HepG2 (cell line): ENCODE results near the gene B3GAT3. TPM values are rescaled to one million over a fixed set of nuclear protein-coding genes. Genes with fewer than 3 reads are reported as not detected.

Experiments
- AKAP8 ChIP-seq: sonication (generic); formaldehyde crosslinking; IDR thresholded peaks from 2 replicates; pipeline ENCODE4 v1.5.1; 2020; ENCODE audit warnings: mild to moderate bottlenecking, missing genetic modification reagents
- CAMTA2 ChIP-seq: sonication (generic); formaldehyde crosslinking; IDR thresholded peaks from 2 replicates; pipeline ENCODE4 v1.4.0; 2020; ENCODE audit warnings: mild to moderate bottlenecking, missing genetic modification reagents, borderline replicate concordance
- EP300 ChIP-seq, 3 experiments: sonication (generic) in 1 of 3; formaldehyde crosslinking in 1 of 3; IDR thresholded peaks; 2 replicates each; pipeline versions ENCODE4 v1.5.1 to v1.6.1; 2011 to 2020; ENCODE audit warnings: low read depth in 2 of 3, low read length in 2 of 3, borderline replicate concordance in 1 of 3, improper control_type of control experiment in 1 of 3, mild to moderate bottlenecking in 1 of 3, missing genetic modification reagents in 1 of 3, moderate library complexity in 1 of 3
- HOXA9 ChIP-seq: sonication (generic); formaldehyde crosslinking; IDR thresholded peaks from 2 replicates; pipeline ENCODE4 v1.8.1; 2022; ENCODE audit warnings: missing genetic modification reagents, mild to moderate bottlenecking, moderate library complexity, borderline replicate concordance
- IRF2 ChIP-seq: IDR thresholded peaks from 2 replicates; pipeline ENCODE4 v1.6.1; 2018; ENCODE audit warnings: missing genetic modification reagents, missing compliant biosample characterization
- JUN ChIP-seq: sonication (generic); formaldehyde crosslinking; IDR thresholded peaks from 2 replicates; pipeline ENCODE4 v1.4.0; 2020; ENCODE audit warnings: mild to moderate bottlenecking, missing genetic modification reagents
- LCORL ChIP-seq, 2 experiments: fragments of 450-650 bp in 1 of 2; sonication (generic) in 1 of 2; formaldehyde crosslinking in 1 of 2; IDR thresholded peaks; 2 replicates each; pipeline versions ENCODE4 v1.5.0 to v1.6.1; 2017 to 2020; ENCODE audit warnings: antibody characterized with exemption in 1 of 2, missing genetic modification reagents in 1 of 2
- MEIS1 ChIP-seq: sonication (generic); formaldehyde crosslinking; IDR thresholded peaks from 2 replicates; pipeline ENCODE4 v1.9.0; 2021; ENCODE audit warnings: mild to moderate bottlenecking, missing genetic modification reagents, moderate library complexity, borderline replicate concordance
- PRDM10 ChIP-seq: sonication (generic); formaldehyde crosslinking; IDR thresholded peaks from 2 replicates; pipeline ENCODE4 v1.4.0; 2020; ENCODE audit warnings: low read depth, missing genetic modification reagents
- SMARCE1 ChIP-seq: fragments of 450-650 bp; IDR thresholded peaks from 2 replicates; pipeline ENCODE4 v1.6.1; 2017; ENCODE audit warnings: borderline replicate concordance
- SSRP1 ChIP-seq: IDR thresholded peaks from 2 replicates; pipeline ENCODE4 v1.6.1; 2016; ENCODE audit warnings: control low read depth
- THAP11 ChIP-seq: IDR thresholded peaks from 2 replicates; pipeline ENCODE4 v1.6.1; 2016; ENCODE audit warnings: missing biosample characterization, missing genetic modification reagents
- TOPORS ChIP-seq: sonication (generic); formaldehyde crosslinking; IDR thresholded peaks from 2 replicates; pipeline ENCODE4 v1.8.0; 2023; ENCODE audit warnings: mild to moderate bottlenecking, missing genetic modification reagents
- TP53 ChIP-seq: sonication (generic); formaldehyde crosslinking; conservative IDR thresholded peaks from 2 replicates; pipeline ENCODE4 v1.4.0; 2020; ENCODE audit warnings: missing genetic modification reagents
- ZBTB46 ChIP-seq: sonication (generic); formaldehyde crosslinking; IDR thresholded peaks from 2 replicates; pipeline ENCODE4 v1.4.0; 2020; ENCODE audit warnings: mild to moderate bottlenecking, missing genetic modification reagents, borderline replicate concordance
- ZC3H13 ChIP-seq: sonication (generic); formaldehyde crosslinking; IDR thresholded peaks from 2 replicates; pipeline ENCODE4 v1.8.1; 2023; ENCODE audit warnings: mild to moderate bottlenecking, missing genetic modification reagents, moderate library complexity
- ZFAT ChIP-seq: sonication (generic); formaldehyde crosslinking; conservative IDR thresholded peaks from 2 replicates; pipeline ENCODE4 v1.8.1; 2023; ENCODE audit warnings: missing genetic modification reagents, inconsistent platforms
- ZFP36 ChIP-seq: fragments of 150-350 bp; IDR thresholded peaks from 2 replicates; pipeline ENCODE4 v1.6.1; 2018; ENCODE audit warnings: borderline replicate concordance, low read length, low read depth; ENCODE audit not compliant: partially characterized antibody
- ZFP90 ChIP-seq: sonication (generic); formaldehyde crosslinking; IDR thresholded peaks from 2 replicates; pipeline ENCODE4 v1.8.0; 2022; ENCODE audit warnings: missing genetic modification reagents, mild to moderate bottlenecking, inconsistent platforms, borderline replicate concordance
- ZMYM3 ChIP-seq: sonication (generic); formaldehyde crosslinking; IDR thresholded peaks from 2 replicates; pipeline ENCODE4 v1.5.1; 2020; ENCODE audit warnings: mild to moderate bottlenecking, missing genetic modification reagents
- ZNF446 ChIP-seq: sonication (generic); formaldehyde crosslinking; IDR thresholded peaks from 2 replicates; pipeline ENCODE4 v1.5.0; 2020; ENCODE audit warnings: mild to moderate bottlenecking, missing genetic modification reagents
- ZSCAN21 ChIP-seq: sonication (generic); formaldehyde crosslinking; IDR thresholded peaks from 2 replicates; pipeline ENCODE4 v1.8.0; 2022; ENCODE audit warnings: mild to moderate bottlenecking, missing genetic modification reagents, moderate library complexity, borderline replicate concordance
- ZSCAN29 ChIP-seq: sonication (generic); formaldehyde crosslinking; conservative IDR thresholded peaks from 2 replicates; pipeline ENCODE4 v1.4.0; 2020; ENCODE audit warnings: mild to moderate bottlenecking, missing genetic modification reagents
- polyA plus RNA-seq, 8 experiments: library from polyadenylated mRNA; depleted of rRNA in 3 of 8; stranded (reverse) in 7 of 8; unstranded in 1 of 8; fragments of >200 nt; fragmentation: Illumina TruSeq in 4 of 8; extraction: Trizol in 4 of 8; gene quantifications; 2 replicates each; pipeline versions ENCODE4 v1.2.1 to v1.2.3, GENCODE V29; 2011 to 2016; ENCODE audit warnings: low read depth in 4 of 8, missing spikeins in 1 of 8, mixed read lengths in 1 of 8; ENCODE audit not compliant: insufficient read depth in 1 of 8
- total RNA-seq, 5 experiments: library from RNA; depleted of rRNA; stranded (reverse); fragments of >200 nt; fragmentation: Illumina TruSeq; extraction: Trizol; gene quantifications; 2 replicates each; pipeline ENCODE4 v1.2.3, GENCODE V29; 2016; ENCODE audit warnings: low read depth in 1 of 5

B3GAT3 gene
- total and polyA plus RNA-seq, 2 of the 13 experiments (the other 11 are each of a cell fraction or from before 2014, with no cell fraction given) = 21.3 to 26.1 TPM

- TF ChIP-seq ZBTB46 (CRISPR knock-in tag) (0 out of 2 replicates have a peak, but pooled peaks have one; percentile 48), ZC3H13 (0 out of 2 replicates have a peak, but pooled peaks have one; percentile 10), TOPORS (0 out of 2 replicates have a peak, but pooled peaks have one; percentile 18), CAMTA2 (0 out of 2 replicates have a peak, but pooled peaks have one; percentile 26), THAP11 (0 out of 2 replicates have a peak, but pooled peaks have one; percentile 1), SMARCE1 (no peak), EP300 (IDR thresholded peaks at IDR 0.05; ENCODE audit: low read depth in 2 of 2, low read length in 2 of 2) (no peak), EP300 (CRISPR knock-in tag; IDR thresholded peaks at IDR 0.05; ENCODE audit: borderline replicate concordance) (no peak), PRDM10 (0 out of 2 replicates have a peak, but pooled peaks have one; percentile 20), ZSCAN29 (CRISPR knock-in tag) (0 out of 2 replicates have a peak, but pooled peaks have one; percentile 20), JUN (peak; percentile 2; the same call in 1 of the 2 replicates), IRF2 (CRISPR knock-in tag) (peak; percentile 47; the same call in 1 of the 2 replicates), ZSCAN21 (CRISPR knock-in tag) (0 out of 2 replicates have a peak, but pooled peaks have one; percentile 31), SSRP1 (CRISPR knock-in tag) (no peak), ZMYM3 (CRISPR knock-in tag) (peak; percentile 82), HOXA9 (0 out of 2 replicates have a peak, but pooled peaks have one; percentile 51), AKAP8 (CRISPR knock-in tag) (0 out of 2 replicates have a peak, but pooled peaks have one; percentile 27), ZNF446 (CRISPR knock-in tag) (no peak), MEIS1 (CRISPR knock-in tag) (0 out of 2 replicates have a peak, but pooled peaks have one; percentile 48), TP53 (CRISPR knock-in tag) (no peak), ZFP90 (CRISPR knock-in tag) (no peak), LCORL (IDR thresholded peaks at IDR 0.05) (no peak), LCORL (CRISPR knock-in tag; IDR thresholded peaks at IDR 0.05) (peak; percentile 27; the same call in 1 of the 2 replicates), ZFP36 (peak; percentile 21), ZFAT (CRISPR knock-in tag) (no peak)
Observed at GRCh38 chr11:62611705-62612365, 10.0 kb downstream of the B3GAT3 start (continued).
